HepG2 (cell line): ENCODE data around the gene DDX49. TPM values are rescaled to one million over a fixed set of nuclear protein-coding genes. Genes with fewer than 3 reads are reported as not detected.

ENCODE experiments used
- ATAC-seq: fragments of 200-7000 bp; cut with Tn5 transposase; 3 replicates; pipeline ENCODE4 v1.9.1; 2020; ENCODE audit warnings: mild to moderate bottlenecking, moderate library complexity
- BruUV-seq: library from RNA; stranded (reverse); fragments of 400-500 nt; replicated peaks from 2 replicates; lab custom pipeline; 2021; lab: Mats Ljungman, UMichigan
- CTCF ChIA-PET: fragments of 300-600 bp; formaldehyde crosslinking; extraction: SDS; loops from one replicate; lab custom pipeline; 2021; ENCODE audit warnings: low total read pairs, inconsistent platforms, low intra/inter-chr PET ratio; lab: Yijun Ruan, JAX
- POLR2A ChIA-PET: fragments of 350-600 bp; sonication (Branson Sonifier 250); formaldehyde crosslinking; loops from one replicate; lab custom pipeline; 2020; ENCODE audit warnings: antibody characterized with exemption, inconsistent platforms; lab: Yijun Ruan, JAX
- DNase-seq: peaks from one replicate; pipeline ENCODE4 v3.0.0-alpha.2; 2015; ENCODE audit warnings: low spot score
- FAIRE-seq: peaks from 3 replicates; lab custom pipeline; 2011; peaks lifted over from hg19 to GRCh38; lab: Jason Lieb, UNC
- H2AFZ ChIP-seq: one replicate; pipeline ENCODE4 v1.6.1; 2011; ENCODE audit warnings: low read length, inconsistent platforms
- H3K27ac ChIP-seq: fragments of 300-600 bp; 3 replicates; pipeline ENCODE4 v1.8.0; 2011; ENCODE audit warnings: mixed run types, mild to moderate bottlenecking, mixed read lengths, low read length, inconsistent platforms; ENCODE audit not compliant: insufficient read depth; ENCODE audit errors: extremely low read length
- H3K27me3 ChIP-seq, 2 experiments: fragments of 200-600 bp in 1 of 2; 2 replicates in 1 of 2; 3 replicates in 1 of 2; pipeline versions ENCODE4 v1.6.0 to v1.8.0; 2011; ENCODE audit warnings: low read length in 2 of 2, mild to moderate bottlenecking in 2 of 2, moderate library complexity in 2 of 2, inconsistent platforms in 1 of 2; ENCODE audit not compliant: insufficient read depth in 2 of 2, control insufficient read depth in 1 of 2
- H3K36me3 ChIP-seq, 2 experiments: fragments of 200-600 bp in 1 of 2; replicated peaks in 1 of 2; 2 replicates in 1 of 2; 3 replicates in 1 of 2; pipeline versions ENCODE4 v1.5.1 to v1.8.0; 2011; ENCODE audit warnings: low read length in 2 of 2, inconsistent platforms in 1 of 2; ENCODE audit not compliant: insufficient read depth in 2 of 2, control insufficient read depth in 1 of 2
- H3K4me1 ChIP-seq: 2 replicates; pipeline ENCODE4 v1.5.1; 2012; ENCODE audit warnings: low read length, inconsistent platforms; ENCODE audit not compliant: insufficient read depth
- H3K4me2 ChIP-seq: 2 replicates; pipeline ENCODE4 v1.6.0; 2011; ENCODE audit warnings: low read depth, low read length, inconsistent platforms
- H3K4me3 ChIP-seq, 3 experiments: fragments of 200-600 bp in 1 of 3; sonication (generic), shearing (Covaris generic) in 1 of 3; replicated peaks in 1 of 3; 2 replicates each; pipeline ENCODE4 v1.5.1; 2011 to 2016; ENCODE audit warnings: low read length in 3 of 3, inconsistent platforms in 2 of 3, low read depth in 2 of 3, mild to moderate bottlenecking in 2 of 3, control low read depth in 1 of 3, mixed read lengths in 1 of 3; ENCODE audit not compliant: insufficient read depth in 1 of 3
- H3K79me2 ChIP-seq: one replicate; pipeline ENCODE4 v1.6.1; 2011; ENCODE audit warnings: low read length, inconsistent platforms; ENCODE audit not compliant: insufficient read depth
- H3K9ac ChIP-seq: 2 replicates; pipeline ENCODE4 v1.6.0; 2011; ENCODE audit warnings: mild to moderate bottlenecking, low read depth, low read length, inconsistent platforms; ENCODE audit not compliant: insufficient read depth
- H3K9me3 ChIP-seq: 2 replicates; pipeline ENCODE4 v1.5.1; 2012; ENCODE audit warnings: mild to moderate bottlenecking, low read length
- H4K20me1 ChIP-seq: 2 replicates; pipeline ENCODE4 v1.6.0; 2011; ENCODE audit warnings: inconsistent platforms, mild to moderate bottlenecking, low read length, moderate library complexity; ENCODE audit not compliant: insufficient read depth
- HIVEP1 ChIP-seq: sonication (generic); formaldehyde crosslinking; IDR thresholded peaks from 2 replicates; pipeline ENCODE4 v1.4.0; 2020; ENCODE audit warnings: mild to moderate bottlenecking, missing genetic modification reagents
- IRX3 ChIP-seq: sonication (generic); formaldehyde crosslinking; IDR thresholded peaks from 2 replicates; pipeline ENCODE4 v1.8.1; 2023; ENCODE audit warnings: mild to moderate bottlenecking, low read depth, missing genetic modification reagents, borderline replicate concordance
- MTA1 ChIP-seq: sonication (generic); formaldehyde crosslinking; IDR thresholded peaks from 2 replicates; pipeline ENCODE4 v1.4.0; 2020; ENCODE audit warnings: missing genetic modification reagents, mild to moderate bottlenecking, borderline replicate concordance
- MXD4 ChIP-seq: IDR thresholded peaks from 2 replicates; pipeline ENCODE4 v1.6.1; 2016; ENCODE audit warnings: mild to moderate bottlenecking, missing biosample characterization, missing genetic modification reagents
- NFE2L1 ChIP-seq: sonication (generic); formaldehyde crosslinking; IDR thresholded peaks from 2 replicates; pipeline ENCODE4 v1.4.0; 2020; ENCODE audit warnings: missing genetic modification reagents, mild to moderate bottlenecking, borderline replicate concordance
- PAXIP1 ChIP-seq: sonication (generic); formaldehyde crosslinking; conservative IDR thresholded peaks from 2 replicates; pipeline ENCODE4 v1.4.0; 2020; ENCODE audit warnings: mild to moderate bottlenecking, missing genetic modification reagents, moderate library complexity
- XBP1 ChIP-seq: sonication (generic); formaldehyde crosslinking; IDR thresholded peaks from 2 replicates; pipeline ENCODE4 v1.5.0; 2020; ENCODE audit warnings: missing genetic modification reagents
- ZEB1 ChIP-seq: IDR thresholded peaks from 2 replicates; pipeline ENCODE4 v1.6.1; 2012; ENCODE audit warnings: mild to moderate bottlenecking, low read depth, inconsistent platforms; ENCODE audit not compliant: insufficient replicate concordance
- ZKSCAN5 ChIP-seq: sonication (generic); formaldehyde crosslinking; IDR thresholded peaks from 2 replicates; pipeline ENCODE4 v1.5.1; 2020; ENCODE audit warnings: mild to moderate bottlenecking, missing genetic modification reagents
- ZNF670 ChIP-seq: sonication (generic); formaldehyde crosslinking; IDR thresholded peaks from 2 replicates; pipeline ENCODE4 v1.8.0; 2022; ENCODE audit warnings: mild to moderate bottlenecking, missing genetic modification reagents, borderline replicate concordance
- WGBS: methylation state at CpG from one replicate; pipeline ENCODE4 v1.1.6; 2017; ENCODE audit warnings: low lambda C conversion rate; 5-methylcytosine and 5-hydroxymethylcytosine counted together
- in situ Hi-C: cut with HindIII; loops from 2 replicates; pipeline ENCODE4 v1.10.0; 2017; ENCODE audit warnings: low pct_unique_long_range_greater_than_20kb; ENCODE audit not compliant: extremely low pct_ligation_motif_present
- intact Hi-C: fragments of 100-400 bp; cut with micrococcal nuclease; formaldehyde crosslinking; loops from one replicate; pipeline ENCODE4 v1.10.0; 2022; ENCODE audit not compliant: unreplicated experiment
- polyA plus RNA-seq, 8 experiments: library from polyadenylated mRNA; depleted of rRNA in 3 of 8; stranded (reverse) in 7 of 8; unstranded in 1 of 8; fragments of >200 nt; fragmentation: Illumina TruSeq in 4 of 8; extraction: Trizol in 4 of 8; gene quantifications; 2 replicates each; pipeline versions ENCODE4 v1.2.1 to v1.2.3, GENCODE V29; 2011 to 2016; ENCODE audit warnings: low read depth in 4 of 8, missing spikeins in 1 of 8, mixed read lengths in 1 of 8; ENCODE audit not compliant: insufficient read depth in 1 of 8
- total RNA-seq, 5 experiments: library from RNA; depleted of rRNA; stranded (reverse); fragments of >200 nt; fragmentation: Illumina TruSeq; extraction: Trizol; gene quantifications; 2 replicates each; pipeline ENCODE4 v1.2.3, GENCODE V29; 2016; ENCODE audit warnings: low read depth in 1 of 5

The DDX49 gene
- total and polyA plus RNA-seq, 2 of the 13 experiments (the other 11 are each of a cell fraction or from before 2014, with no cell fraction given): 27.0 to 46.2 TPM

GRCh38 chr19:18871543-18871942, 48.0 kb upstream of the DDX49 start (continued):
- no peak for TF ChIP-seq PAXIP1 (CRISPR knock-in tag)

GRCh38 chr19:18875726-18876125, 43.8 kb upstream of the DDX49 start:
- ATAC-seq (no peak), DNase-seq (no peak), FAIRE-seq (no peak)
- TF ChIP-seq ZKSCAN5 (CRISPR knock-in tag) (no peak), XBP1 (CRISPR knock-in tag) (no peak), IRX3 (no peak), HIVEP1 (CRISPR knock-in tag) (no peak), MTA1 (no peak), ZEB1 (no peak), ZNF670 (CRISPR knock-in tag) (no peak), NFE2L1 (CRISPR knock-in tag) (no peak), MXD4 (CRISPR knock-in tag) (no peak)
- Histone ChIP-seq H3K9ac (no peak overlapping the region), H2AFZ (no peak overlapping the region), H3K27me3 (no peaks in the 10 kb centered on the region), H3K9me3 (no peaks in the 10 kb centered on the region), H3K36me3 (no peaks in the 10 kb centered on the region; a peak in 1 of 5 replicates), H4K20me1 (no peaks in the 10 kb centered on the region), H3K4me1 (peaks cover 29% of the 10 kb centered on the region), H3K4me3 (no peak overlapping the region), H3K27ac (no peak overlapping the region), H3K79me2 (no peaks in the 10 kb centered on the region), H3K4me2 (no peak overlapping the region)
- in situ Hi-C loops (no loop called here), intact Hi-C loops (no loop called here)
- 92% methylated on average over 5 of the region's 5 CpGs for WGBS
- BruUV-seq: no TSS peak
- POLR2A ChIA-PET: interaction anchor here (0.6 to 1.4 kb wide), 2 partner anchors 44 to 90 kb away, joined by 3 read pairs; partner anchors contain the start of genes COPE and DDX49
- CTCF ChIA-PET: no interaction called here
